H9 (cell line): Measurements from ENCODE around the gene AP3S1. TPM values are rescaled to one million over a fixed set of nuclear protein-coding genes. Genes with fewer than 3 reads are reported as not detected.

ENCODE experiments used
- DNase-seq: peaks from one replicate; pipeline ENCODE4 v3.0.0-alpha.2; 2017
- H2AFZ ChIP-seq: one replicate; pipeline ENCODE4 v1.6.1; 2013; ENCODE audit warnings: mild to moderate bottlenecking, low read length, control low read depth, moderate library complexity
- H2AK5ac ChIP-seq: 2 replicates; pipeline ENCODE4 v1.6.1; 2013; ENCODE audit warnings: low read length, control low read depth, mixed read lengths; ENCODE audit not compliant: insufficient read length
- H2BK120ac ChIP-seq: one replicate; pipeline ENCODE4 v1.6.1; 2013; ENCODE audit warnings: low read depth, mild to moderate bottlenecking, low read length, control low read depth, inconsistent platforms; ENCODE audit not compliant: poor library complexity, severe bottlenecking
- H2BK12ac ChIP-seq: 2 replicates; pipeline ENCODE4 v1.6.1; 2013; ENCODE audit warnings: low read length, control low read depth, mixed read lengths, low read depth; ENCODE audit not compliant: insufficient read length
- H2BK15ac ChIP-seq: 2 replicates; pipeline ENCODE4 v1.6.1; 2013; ENCODE audit warnings: low read depth, low read length, control low read depth
- H2BK20ac ChIP-seq: one replicate; pipeline ENCODE4 v1.6.1; 2013; ENCODE audit warnings: low read depth, mild to moderate bottlenecking, low read length, control low read depth, inconsistent platforms; ENCODE audit not compliant: poor library complexity, severe bottlenecking
- H2BK5ac ChIP-seq: 2 replicates; pipeline ENCODE4 v1.6.1; 2013; ENCODE audit warnings: low read length, control low read depth, mixed read lengths; ENCODE audit not compliant: insufficient read length
- H3K14ac ChIP-seq: 2 replicates; pipeline ENCODE4 v1.6.1; 2013; ENCODE audit warnings: low read length, control low read depth; ENCODE audit not compliant: insufficient read depth
- H3K18ac ChIP-seq: 2 replicates; pipeline ENCODE4 v1.6.1; 2013; ENCODE audit warnings: low read depth, mild to moderate bottlenecking, mixed read lengths, low read length, control low read depth; ENCODE audit not compliant: insufficient read length
- H3K23ac ChIP-seq: 2 replicates; pipeline ENCODE4 v1.6.1; 2013; ENCODE audit warnings: low read length, control low read depth, mixed read lengths, low read depth; ENCODE audit not compliant: insufficient read length
- H3K23me2 ChIP-seq: 2 replicates; pipeline ENCODE4 v1.6.1; 2013; ENCODE audit warnings: low read depth, mild to moderate bottlenecking, mixed read lengths, low read length, control low read depth; ENCODE audit not compliant: insufficient read length, poor library complexity, severe bottlenecking
- H3K27ac ChIP-seq: 2 replicates; pipeline ENCODE4 v1.5.1; 2013; ENCODE audit warnings: low read length, control low read depth, mixed read lengths, low read depth; ENCODE audit not compliant: insufficient read length
- H3K27me3 ChIP-seq: 2 replicates; pipeline ENCODE4 v1.6.1; 2013; ENCODE audit warnings: low read length, control low read depth, inconsistent platforms; ENCODE audit not compliant: insufficient read depth
- H3K4ac ChIP-seq: 2 replicates; pipeline ENCODE4 v1.6.1; 2013; ENCODE audit warnings: low read depth, mild to moderate bottlenecking, control low read depth, inconsistent platforms, low read length, moderate library complexity
- H3K4me1 ChIP-seq: 2 replicates; pipeline ENCODE4 v1.6.1; 2013; ENCODE audit warnings: low read length, control low read depth, inconsistent platforms; ENCODE audit not compliant: insufficient read depth
- H3K4me2 ChIP-seq: 2 replicates; pipeline ENCODE4 v1.6.1; 2013; ENCODE audit warnings: low read length, control low read depth, mixed read lengths; ENCODE audit not compliant: insufficient read length, insufficient read depth
- H3K56ac ChIP-seq: 2 replicates; pipeline ENCODE4 v1.6.1; 2013; ENCODE audit warnings: low read depth, mild to moderate bottlenecking, mixed read lengths, low read length, control low read depth; ENCODE audit not compliant: insufficient read length
- H3K79me1 ChIP-seq: 2 replicates; pipeline ENCODE4 v1.6.1; 2013; ENCODE audit warnings: low read depth, mild to moderate bottlenecking, moderate library complexity, low read length, control low read depth, inconsistent platforms; ENCODE audit not compliant: insufficient read depth, poor library complexity, severe bottlenecking
- H3K79me2 ChIP-seq: 2 replicates; pipeline ENCODE4 v1.6.1; 2013; ENCODE audit warnings: low read length, control low read depth, inconsistent platforms; ENCODE audit not compliant: insufficient read depth
- H3K9ac ChIP-seq: 2 replicates; pipeline ENCODE4 v1.6.1; 2013; ENCODE audit warnings: low read length, control low read depth, mixed read lengths; ENCODE audit not compliant: insufficient read length; ENCODE audit errors: extremely low read depth
- H3K9me3 ChIP-seq: one replicate; pipeline ENCODE4 v1.6.1; 2013; ENCODE audit warnings: low read depth, low read length, inconsistent platforms; ENCODE audit not compliant: control insufficient read depth
- H3T11ph ChIP-seq: one replicate; pipeline ENCODE4 v1.6.1; 2013; ENCODE audit warnings: mild to moderate bottlenecking, low read length, control low read depth, inconsistent platforms
- H4K20me1 ChIP-seq: one replicate; pipeline ENCODE4 v1.6.1; 2013; ENCODE audit not compliant: control insufficient read depth, insufficient read length, insufficient read depth
- H4K5ac ChIP-seq: 2 replicates; pipeline ENCODE4 v1.6.1; 2013; ENCODE audit warnings: low read depth, mild to moderate bottlenecking, mixed read lengths, low read length, control low read depth; ENCODE audit not compliant: insufficient read length
- H4K8ac ChIP-seq: replicated peaks from 2 replicates; pipeline ENCODE4 v1.6.1; 2013; ENCODE audit warnings: low read length, control low read depth, mixed read lengths, low read depth; ENCODE audit not compliant: insufficient read length
- H4K91ac ChIP-seq: 2 replicates; pipeline ENCODE4 v1.6.1; 2013; ENCODE audit warnings: low read depth, mild to moderate bottlenecking, moderate library complexity, mixed read lengths, low read length, control low read depth; ENCODE audit not compliant: insufficient read length
- H3K27ac Mint-ChIP-seq, 3 experiments: 2 replicates in 2 of 3; 3 replicates in 1 of 3; pipeline ENCODE4 v1.8.0; 2020 to 2021; ENCODE audit warnings: mixed read lengths in 3 of 3, mild to moderate bottlenecking in 1 of 3, moderate library complexity in 1 of 3
- H3K27me3 Mint-ChIP-seq: 2 replicates; pipeline ENCODE4 v1.8.0; 2021; ENCODE audit warnings: low read depth, mild to moderate bottlenecking, moderate library complexity, mixed read lengths
- H3K36me3 Mint-ChIP-seq, 3 experiments: 2 replicates in 2 of 3; 3 replicates in 1 of 3; pipeline ENCODE4 v1.8.0; 2020 to 2021; ENCODE audit warnings: low read depth in 3 of 3, mixed read lengths in 3 of 3; ENCODE audit not compliant: insufficient read depth in 1 of 3
- H3K4me1 Mint-ChIP-seq, 2 experiments: 2 replicates each; pipeline ENCODE4 v1.8.0; 2020; ENCODE audit warnings: mixed read lengths in 2 of 2
- H3K4me3 Mint-ChIP-seq, 2 experiments: 2 replicates in 1 of 2; 3 replicates in 1 of 2; pipeline ENCODE4 v1.8.0; 2020 to 2021; ENCODE audit warnings: mild to moderate bottlenecking in 2 of 2, mixed read lengths in 2 of 2, moderate library complexity in 1 of 2
- H3K9me3 Mint-ChIP-seq, 2 experiments: 2 replicates in 1 of 2; 3 replicates in 1 of 2; pipeline ENCODE4 v1.8.0; 2020; ENCODE audit warnings: mild to moderate bottlenecking in 2 of 2, mixed read lengths in 2 of 2, moderate library complexity in 1 of 2
- CTCF ChIP-seq: fragments of 200-600 bp; sonication (generic); conservative IDR thresholded peaks from 3 replicates; pipeline ENCODE4 v1.8.0; 2021; ENCODE audit warnings: antibody characterized with exemption, mild to moderate bottlenecking
- WGBS: extraction: QIAGEN DNeasy Blood & Tissue Kit; methylation state at CpG from one replicate; pipeline ENCODE4 v1.1.7; 2013; ENCODE audit warnings: missing lambda C conversion rate, low lambda C conversion rate, mixed read lengths; ENCODE audit not compliant: insufficient read length; ENCODE audit errors: extremely low coverage; 5-methylcytosine and 5-hydroxymethylcytosine counted together
- total RNA-seq: library from RNA; stranded (reverse); gene quantifications from 2 replicates; pipeline ENCODE4 v1.2.1, GENCODE V29; 2021

AP3S1 gene
- total RNA-seq, 1 experiment from 2014 or later: 78.4 TPM

DNA sequence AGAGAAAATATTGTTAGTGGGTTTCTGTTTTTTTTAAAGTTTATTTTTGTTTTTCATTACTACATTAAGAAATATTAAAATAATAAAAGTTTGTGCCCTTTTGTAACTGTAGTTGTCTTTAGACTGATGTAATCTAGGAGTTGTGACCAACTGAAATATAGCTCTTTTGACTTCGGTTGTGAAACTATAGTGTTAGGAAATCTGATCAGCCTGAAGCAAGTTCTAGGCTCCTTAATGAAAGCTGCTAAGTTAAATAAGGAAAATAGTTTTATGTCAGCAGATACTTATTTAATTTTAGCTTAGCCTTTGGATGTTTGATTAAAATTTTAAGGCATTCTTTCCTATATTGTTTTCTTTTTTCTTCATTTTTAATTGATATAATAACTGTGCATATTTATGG lies 14.2 kb downstream of the AP3S1 start:
- Mint-ChIP-seq H3K36me3 (peaks cover 0 to 21% (median 3%) of the 10 kb centered on the region in 3 experiments; a peak in 6 of 7 replicates), H3K27ac (no peak overlapping the region; a peak in 1 of 7 replicates), H3K9me3 (peaks cover 10 to 12% of the 10 kb centered on the region in 2 experiments), H3K4me3 (no peak overlapping the region), H3K27me3 (no peaks in the 10 kb centered on the region), H3K4me1 (peaks cover 27 to 31% of the 10 kb centered on the region in 2 experiments)
- no peak overlapping the region for H3K18ac ChIP-seq
- H4K8ac ChIP-seq: no peak overlapping the region
- no peak overlapping the region for H3K4ac ChIP-seq
- no peak for TF ChIP-seq CTCF
- H3K79me1 ChIP-seq: no peaks in the 10 kb centered on the region
- H3K27me3 ChIP-seq: no peaks in the 10 kb centered on the region
- no peaks in the 10 kb centered on the region for H3K23me2 ChIP-seq
- H3K14ac ChIP-seq: no peak overlapping the region
- H2BK15ac ChIP-seq: no peak overlapping the region
- no CpG with 5 or more reads among the region's 1 CpG for WGBS
- no peak overlapping the region for H4K5ac ChIP-seq
- no peaks in the 10 kb centered on the region for H3K4me1 ChIP-seq
- no peaks in the 10 kb centered on the region for H3K9me3 ChIP-seq
- no peak overlapping the region for H3K23ac ChIP-seq
- no peak overlapping the region for H2AFZ ChIP-seq
- H3K79me2 ChIP-seq: peaks cover 2% of the 10 kb centered on the region; the same call in 1 of the 2 replicates
- H2BK5ac ChIP-seq: no peak overlapping the region
- no peak overlapping the region for H3K56ac ChIP-seq
- no peak overlapping the region for H3K4me2 ChIP-seq
- no peak overlapping the region for H2BK20ac ChIP-seq
- no peak overlapping the region for H3K9ac ChIP-seq
- no peak overlapping the region for H4K91ac ChIP-seq
- DNase-seq: no peak
- H4K20me1 ChIP-seq: no peaks in the 10 kb centered on the region
- H3T11ph ChIP-seq: no peak overlapping the region
- H2BK120ac ChIP-seq: no peak overlapping the region
- H3K27ac ChIP-seq: no peak overlapping the region
- H2AK5ac ChIP-seq: no peak overlapping the region
- H2BK12ac ChIP-seq: no peak overlapping the region
